A673 (cell line): ENCODE results near the gene GNAI2. TPM values are rescaled to one million over a fixed set of nuclear protein-coding genes. Genes with fewer than 3 reads are reported as not detected.

ENCODE experiments used
- BruUV-seq: library from RNA; stranded (reverse); fragments of 400-500 nt; replicated peaks from 2 replicates; lab custom pipeline; 2021; lab: Mats Ljungman, UMichigan
- CTCF ChIA-PET: fragments of 300-600 bp; sonication (Branson Sonifier 250); formaldehyde crosslinking; loops from one replicate; lab custom pipeline; 2022; ENCODE audit warnings: antibody characterized with exemption; lab: Charles Lee
- POLR2A ChIA-PET: fragments of 300-600 bp; sonication (Branson Sonifier 250); formaldehyde crosslinking; loops from one replicate; lab custom pipeline; 2022; ENCODE audit warnings: antibody characterized with exemption; ENCODE audit not compliant: low non-redundant PET; lab: Charles Lee
- DNase-seq: peaks from one replicate; pipeline ENCODE4 v3.0.0-alpha.2; 2015; ENCODE audit warnings: low spot score
- H3K27ac ChIP-seq: fragments of 200-600 bp; sonication (generic); 2 replicates; pipeline ENCODE4 v1.5.1; 2016; ENCODE audit warnings: mixed run types, low read depth, mild to moderate bottlenecking, mixed read lengths, antibody characterized with exemption, low read length; ENCODE audit not compliant: poor library complexity, severe bottlenecking
- H3K27me3 ChIP-seq: fragments of 200-600 bp; sonication (generic); replicated peaks from 2 replicates; pipeline ENCODE4 v1.6.1; 2017; ENCODE audit warnings: mixed run types, low read depth, mild to moderate bottlenecking, mixed read lengths, antibody characterized with exemption, low read length; ENCODE audit not compliant: insufficient read depth, poor library complexity
- H3K36me3 ChIP-seq: fragments of 200-600 bp; sonication (generic); 2 replicates; pipeline ENCODE4 v1.6.1; 2016; ENCODE audit warnings: mixed run types, mild to moderate bottlenecking, mixed read lengths, antibody characterized with exemption, low read length; ENCODE audit not compliant: insufficient read depth, poor library complexity, severe bottlenecking
- H3K4me1 ChIP-seq: fragments of 200-600 bp; sonication (generic); 2 replicates; pipeline ENCODE4 v1.6.1; 2017; ENCODE audit warnings: mixed run types, mild to moderate bottlenecking, mixed read lengths, antibody characterized with exemption, low read length; ENCODE audit not compliant: insufficient read depth, poor library complexity, severe bottlenecking
- H3K4me3 ChIP-seq: fragments of 200-600 bp; sonication (generic); 2 replicates; pipeline ENCODE4 v1.5.1; 2016; ENCODE audit warnings: low read depth, mixed run types, mild to moderate bottlenecking, mixed read lengths, low read length; ENCODE audit not compliant: poor library complexity, severe bottlenecking
- H3K9me3 ChIP-seq: fragments of 200-600 bp; sonication (generic); 2 replicates; pipeline ENCODE4 v1.6.1; 2016; ENCODE audit warnings: mixed run types, low read depth, mild to moderate bottlenecking, mixed read lengths, antibody characterized with exemption, low read length; ENCODE audit not compliant: poor library complexity, severe bottlenecking
- EZH2 ChIP-seq: fragments of 200-600 bp; sonication (generic); IDR thresholded peaks from 2 replicates; pipeline ENCODE4 v1.6.1; 2017; ENCODE audit warnings: borderline replicate concordance, low read depth, mild to moderate bottlenecking, mixed read lengths, antibody characterized with exemption, low read length; ENCODE audit not compliant: poor library complexity, severe bottlenecking
- intact Hi-C: fragments of 100-400 bp; cut with micrococcal nuclease; formaldehyde crosslinking; loops from one replicate; pipeline ENCODE4 v1.10.0; 2022; ENCODE audit not compliant: unreplicated experiment
- total RNA-seq: library from RNA; stranded (reverse); gene quantifications from 2 replicates; pipeline ENCODE4 v1.2.3, GENCODE V29; 2021
- TF ChIP-seq, protein P1 (sequence below): fragments of 300-800, 200-600 bp; sonication (generic); conservative IDR thresholded peaks from 2 replicates; pipeline ENCODE4 v1.5.1; 2017; ENCODE audit warnings: low read depth, mild to moderate bottlenecking, antibody characterized with exemption, low read length, moderate library complexity, mixed read lengths

GNAI2 gene
- total RNA-seq, 1 experiment from 2014 or later: 115 TPM

DNA sequence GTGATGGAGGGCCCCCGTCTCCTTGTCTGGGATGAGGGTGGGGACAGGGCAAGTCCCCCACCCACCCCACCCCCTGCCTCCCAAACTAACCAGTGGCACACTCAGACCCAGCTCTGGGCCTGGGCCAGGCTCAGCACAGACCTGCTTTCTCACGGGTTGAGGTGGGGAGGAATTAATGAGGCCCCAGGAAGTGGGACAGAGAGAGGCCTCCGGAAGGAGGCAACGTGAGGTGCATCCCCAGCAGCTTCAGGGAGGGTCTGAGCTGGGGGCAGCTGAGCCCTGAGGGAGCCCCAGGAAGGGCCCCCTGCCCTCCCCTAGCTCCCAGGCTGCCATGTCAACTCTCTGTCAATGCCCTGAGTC, 15.0 kb upstream of the GNAI2 start:
- BruUV-seq: no TSS peak
- intact Hi-C loops: no loop called here
- Histone ChIP-seq H3K9me3 (no peaks in the 10 kb centered on the region), H3K4me3 (no peak overlapping the region), H3K27me3 (no peaks in the 10 kb centered on the region), H3K4me1 (no peaks in the 10 kb centered on the region), H3K36me3 (no peaks in the 10 kb centered on the region), H3K27ac (no peak overlapping the region)
- no peak for DNase-seq
- TF ChIP-seq, protein P1, sequence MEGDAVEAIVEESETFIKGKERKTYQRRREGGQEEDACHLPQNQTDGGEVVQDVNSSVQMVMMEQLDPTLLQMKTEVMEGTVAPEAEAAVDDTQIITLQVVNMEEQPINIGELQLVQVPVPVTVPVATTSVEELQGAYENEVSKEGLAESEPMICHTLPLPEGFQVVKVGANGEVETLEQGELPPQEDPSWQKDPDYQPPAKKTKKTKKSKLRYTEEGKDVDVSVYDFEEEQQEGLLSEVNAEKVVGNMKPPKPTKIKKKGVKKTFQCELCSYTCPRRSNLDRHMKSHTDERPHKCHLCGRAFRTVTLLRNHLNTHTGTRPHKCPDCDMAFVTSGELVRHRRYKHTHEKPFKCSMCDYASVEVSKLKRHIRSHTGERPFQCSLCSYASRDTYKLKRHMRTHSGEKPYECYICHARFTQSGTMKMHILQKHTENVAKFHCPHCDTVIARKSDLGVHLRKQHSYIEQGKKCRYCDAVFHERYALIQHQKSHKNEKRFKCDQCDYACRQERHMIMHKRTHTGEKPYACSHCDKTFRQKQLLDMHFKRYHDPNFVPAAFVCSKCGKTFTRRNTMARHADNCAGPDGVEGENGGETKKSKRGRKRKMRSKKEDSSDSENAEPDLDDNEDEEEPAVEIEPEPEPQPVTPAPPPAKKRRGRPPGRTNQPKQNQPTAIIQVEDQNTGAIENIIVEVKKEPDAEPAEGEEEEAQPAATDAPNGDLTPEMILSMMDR: no peak
- TF ChIP-seq EZH2: no peak
- POLR2A ChIA-PET: no interaction called here
- CTCF ChIA-PET: no interaction called here

DNA sequence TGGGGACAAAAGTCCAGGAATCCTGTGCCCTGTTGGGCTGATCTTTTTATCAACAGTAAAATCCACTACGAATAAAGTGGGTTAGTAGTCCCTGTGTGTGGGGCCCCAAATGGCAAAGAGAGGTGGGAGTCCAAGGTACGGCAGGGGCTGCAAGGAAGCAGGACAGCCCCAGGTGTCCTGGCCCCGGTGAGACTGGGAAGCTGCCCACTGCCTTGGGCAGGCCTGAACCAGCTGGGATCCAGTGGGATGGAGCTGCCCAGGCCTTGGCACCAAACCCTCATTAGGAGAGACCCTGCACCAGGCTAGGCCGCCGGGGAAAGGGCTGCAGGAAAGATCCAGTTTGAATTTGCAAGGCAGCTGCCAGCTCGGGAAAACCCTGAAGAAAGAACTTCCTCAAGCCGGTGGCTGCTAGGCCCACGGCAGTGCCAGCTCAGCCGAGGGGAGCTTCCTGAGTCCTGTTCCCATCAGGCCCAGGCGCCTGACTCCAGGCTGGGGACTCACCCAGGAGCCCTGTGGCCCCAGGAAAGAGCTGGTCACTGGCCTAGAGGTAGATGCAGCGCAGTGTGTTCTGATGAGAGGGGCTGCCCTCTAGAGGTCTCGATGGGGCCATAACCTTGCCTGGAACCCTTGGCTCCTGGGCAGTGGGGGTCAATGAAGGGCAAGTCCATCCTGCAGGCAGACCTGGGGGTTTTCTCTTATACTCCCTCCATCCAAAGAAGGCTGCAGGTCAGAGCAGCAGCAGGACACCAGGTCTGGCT, 14.4 kb upstream of the GNAI2 start:
- DNase-seq: no peak
- TF ChIP-seq, protein P1: no peak
- TF ChIP-seq EZH2: no peak
- Histone ChIP-seq H3K9me3 (no peaks in the 10 kb centered on the region), H3K4me1 (no peaks in the 10 kb centered on the region), H3K27me3 (no peaks in the 10 kb centered on the region), H3K4me3 (no peak overlapping the region), H3K36me3 (no peaks in the 10 kb centered on the region), H3K27ac (no peak overlapping the region)
- BruUV-seq: no TSS peak
- POLR2A ChIA-PET: no interaction called here
- intact Hi-C loops: no loop called here
- CTCF ChIA-PET: no interaction called here

DNA sequence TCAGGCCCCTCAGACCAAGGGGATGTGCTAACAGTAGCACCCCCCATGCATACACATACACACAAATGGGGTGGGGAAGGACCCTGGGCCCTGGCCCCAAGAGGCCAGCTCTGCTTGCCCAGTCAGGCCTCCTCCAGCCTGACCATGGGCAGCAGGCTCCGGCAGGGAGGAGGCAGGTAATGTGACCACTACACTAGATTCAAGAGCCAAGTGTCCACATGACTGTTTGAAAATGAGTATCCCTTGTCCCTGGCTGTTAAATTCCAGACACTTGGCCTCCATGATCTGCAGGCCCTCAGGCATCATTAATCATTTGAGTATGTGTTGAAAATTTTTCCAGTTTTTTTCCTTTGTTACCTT, 13.9 kb upstream of the GNAI2 start:
- ChIA-PET POLR2A (no interaction called here), CTCF (no interaction called here)
- BruUV-seq: no TSS peak
- no peaks in the 10 kb centered on the region for H3K4me1 ChIP-seq
- H3K27me3 ChIP-seq: no peaks in the 10 kb centered on the region
- no peak overlapping the region for H3K4me3 ChIP-seq
- no peak for DNase-seq
- H3K36me3 ChIP-seq: no peaks in the 10 kb centered on the region
- TF ChIP-seq, protein P1: no peak
- TF ChIP-seq EZH2: no peak
- no peak overlapping the region for H3K27ac ChIP-seq
- no peaks in the 10 kb centered on the region for H3K9me3 ChIP-seq
- intact Hi-C loops: no loop called here
